NOMO-1 treated with DMSO at 0.1 percent for 48 hours (cell line): ENCODE measurements around the gene ASH1L.
"Not testable (repeated sequence)": the region's sequence is repeated elsewhere in the genome, so short reads cannot be mapped to it uniquely, and the experiment has no call there.

Source experiments
- DNase-seq: peaks from one replicate; lab custom pipeline; 2025; ENCODE audit not compliant: unreplicated experiment; lab: John Stamatoyannopoulos, UW

The ASH1L gene

DNA sequence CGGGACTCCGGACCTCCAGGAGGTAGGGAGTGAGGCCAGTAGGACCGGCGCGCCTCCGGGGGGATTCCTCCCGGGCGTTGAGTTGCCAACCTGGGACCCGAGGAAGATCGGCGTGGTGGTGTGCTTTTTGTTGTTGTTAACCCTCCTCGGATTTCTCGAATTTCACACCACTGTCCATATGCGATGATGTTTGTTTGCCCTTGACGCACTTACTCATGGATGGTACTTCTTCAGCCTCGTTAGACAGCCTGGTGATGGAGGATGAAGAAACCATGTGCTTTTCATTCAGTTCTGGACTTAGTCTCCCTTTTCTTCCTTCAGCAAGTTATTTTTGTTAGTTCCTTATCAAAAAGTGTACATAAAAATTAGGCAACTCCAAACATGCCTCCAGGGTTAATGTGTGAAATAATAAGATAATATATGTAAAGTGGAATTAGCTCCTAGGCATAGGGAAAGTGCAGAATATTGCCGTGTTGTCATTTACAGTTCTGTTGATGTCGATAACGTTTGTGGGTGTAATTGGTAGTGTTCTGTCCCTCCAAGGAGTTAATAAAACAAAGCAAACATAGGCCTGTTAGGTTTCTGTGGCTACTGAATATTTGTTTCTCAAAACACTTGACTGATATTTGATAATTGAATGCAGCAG, 897 bp upstream of the ASH1L start:
- peak; percentile 17 for DNase-seq

DNA sequence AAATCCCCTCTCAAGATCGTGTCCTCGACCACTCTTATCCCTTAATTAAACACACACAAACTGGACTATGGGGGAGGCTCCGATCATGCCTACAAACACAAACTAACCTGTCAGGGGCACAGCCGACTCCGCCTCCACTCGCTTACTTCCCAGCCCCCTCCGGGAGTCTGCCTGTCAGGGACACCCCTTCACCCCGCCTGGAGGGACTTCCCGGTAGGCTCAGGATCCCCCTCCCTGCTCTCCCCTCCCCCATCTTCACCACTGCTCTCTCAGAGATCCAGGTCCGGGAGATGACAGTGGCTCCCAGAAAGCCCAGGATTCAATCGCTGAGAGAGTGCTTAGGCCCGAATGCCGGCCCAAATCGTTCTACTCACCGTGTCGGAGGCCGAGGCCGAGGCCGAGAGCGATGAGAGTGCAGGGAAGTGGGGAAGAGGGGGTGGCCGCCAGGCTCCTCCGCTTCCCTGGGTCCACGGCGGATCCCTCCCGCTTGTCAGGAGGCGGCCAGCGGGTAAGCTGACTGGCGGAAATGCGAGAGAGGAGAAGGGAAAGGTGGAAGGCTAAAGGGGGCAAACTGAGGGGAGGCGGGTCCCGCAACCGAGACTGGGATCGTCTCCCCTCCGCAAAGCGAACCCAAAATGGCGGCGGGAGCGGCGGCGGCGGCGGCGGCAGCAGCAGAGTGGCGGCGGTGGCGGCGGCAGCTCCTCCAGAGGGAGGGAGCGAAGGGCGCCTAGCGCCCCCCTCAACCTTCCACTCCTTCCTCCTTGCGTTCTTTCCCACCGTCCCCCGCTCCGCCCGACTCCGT, 623 bp downstream of the ASH1L start:
- DNase-seq, result peak; percentile 6

DNA sequence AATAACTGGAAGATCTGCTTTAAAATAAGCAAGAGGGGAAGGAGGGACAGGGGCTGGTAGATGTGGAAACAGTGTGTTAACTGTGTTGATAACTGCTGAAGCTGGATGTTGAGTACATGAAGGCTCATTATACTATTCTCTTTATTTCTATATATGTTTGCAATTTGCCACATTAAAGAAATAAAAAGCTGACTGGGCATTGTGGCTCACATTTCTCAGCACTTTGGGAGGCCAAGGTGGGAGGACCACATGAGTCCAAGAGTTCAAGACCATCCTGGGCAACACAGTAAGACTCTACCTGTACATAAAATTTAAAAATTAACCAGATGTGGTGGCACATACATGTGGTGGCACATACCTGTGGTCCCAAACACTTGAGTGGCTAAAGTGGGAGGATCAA, 6.7 kb downstream of the ASH1L start:
- DNase-seq, result no peak

DNA sequence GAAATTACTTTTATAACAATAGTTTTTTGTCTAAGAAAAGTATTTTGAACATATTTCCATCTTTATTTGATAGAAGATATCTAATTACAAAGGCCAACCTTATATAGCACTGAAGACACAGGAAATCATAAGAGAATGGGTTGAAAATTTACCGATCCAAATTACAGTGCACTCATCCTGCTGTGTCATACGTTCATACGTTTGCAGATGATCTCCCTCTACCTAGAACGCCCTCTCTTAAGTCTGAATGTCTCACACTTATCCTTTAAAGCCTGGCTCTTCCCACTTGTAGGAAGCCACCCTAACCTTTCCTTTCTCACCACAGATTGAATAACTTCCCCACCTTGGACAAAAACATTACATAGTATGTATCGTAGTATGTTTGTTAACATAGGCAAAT, 9.3 kb downstream of the ASH1L start:
- no peak for DNase-seq

DNA sequence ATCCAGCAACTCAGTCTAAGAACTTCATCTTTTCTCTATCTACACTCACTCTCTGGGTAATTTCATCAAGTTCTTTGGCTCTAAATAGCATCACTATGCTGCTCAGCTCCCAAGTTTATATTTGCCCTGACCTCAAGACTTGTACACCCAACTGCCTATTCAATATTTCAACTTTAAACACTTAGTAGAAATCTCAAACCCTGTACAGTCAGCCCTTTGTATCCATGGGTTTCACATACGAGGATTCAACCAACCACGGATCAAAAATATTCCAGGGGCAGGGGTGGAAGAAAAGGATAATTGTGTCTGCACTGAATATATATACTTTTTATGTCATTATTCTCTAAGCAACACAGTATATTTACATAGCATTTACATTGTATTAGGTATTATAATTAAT, 13.9 kb downstream of the ASH1L start:
- DNase-seq, result no peak

DNA sequence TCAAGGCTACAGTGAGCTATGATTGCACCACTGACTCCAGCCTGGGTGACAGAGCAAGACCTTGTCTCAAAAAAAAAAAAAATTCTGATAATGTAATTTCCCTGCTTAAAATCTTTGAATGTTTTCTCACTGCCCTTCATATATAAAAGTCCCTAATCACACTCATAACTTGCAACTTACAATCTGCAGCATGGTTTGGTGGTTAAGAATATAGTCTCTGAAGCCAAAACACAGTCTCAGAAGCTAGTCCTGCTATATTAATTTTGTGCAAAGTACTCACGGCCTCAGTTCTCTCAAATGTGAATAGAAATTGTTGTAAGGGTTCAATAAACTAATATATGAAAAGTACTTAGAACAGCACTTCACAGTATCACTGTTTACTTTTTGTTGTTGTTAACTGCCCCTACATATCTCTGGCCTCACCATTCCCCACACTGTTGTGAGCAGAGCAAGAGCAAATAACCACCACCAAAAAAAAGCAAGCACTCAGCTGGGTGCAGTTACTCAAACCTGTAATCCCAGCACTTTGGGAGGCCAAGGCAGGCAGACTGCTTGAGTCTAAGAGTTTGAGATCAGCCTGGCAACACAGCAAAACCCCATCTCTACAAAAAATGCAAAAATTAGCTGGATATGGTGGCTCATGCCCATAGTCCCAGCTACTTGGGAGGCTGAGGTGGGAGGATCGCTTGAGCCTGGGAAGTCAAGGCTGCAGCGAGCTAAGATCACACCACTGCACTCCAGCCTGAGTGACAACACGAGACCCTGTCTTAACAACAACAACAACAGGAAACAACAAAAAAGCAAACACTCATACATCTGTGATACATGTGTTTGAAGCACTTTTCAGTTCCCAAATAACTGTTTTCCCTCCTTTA, 22.4 kb downstream of the ASH1L start:
- no peak for DNase-seq

DNA sequence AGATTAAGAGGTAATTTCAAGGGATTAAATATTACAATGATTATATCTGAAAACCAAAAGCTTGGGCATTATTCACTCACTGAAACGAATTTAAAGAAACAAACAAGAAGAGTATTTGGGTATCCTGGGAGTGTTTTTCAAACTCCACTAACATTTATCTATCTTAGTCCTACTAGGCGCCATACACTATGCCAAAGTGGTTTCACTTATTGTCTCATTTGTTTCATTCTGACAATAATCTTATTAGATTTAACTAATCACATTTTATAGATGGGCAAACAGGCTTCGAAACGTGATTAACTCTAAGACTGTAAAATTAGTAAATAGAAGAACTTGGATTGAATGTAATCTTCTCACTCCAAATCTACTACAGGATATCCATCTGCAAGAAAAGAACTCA, 25.4 kb downstream of the ASH1L start:
- no peak for DNase-seq

DNA sequence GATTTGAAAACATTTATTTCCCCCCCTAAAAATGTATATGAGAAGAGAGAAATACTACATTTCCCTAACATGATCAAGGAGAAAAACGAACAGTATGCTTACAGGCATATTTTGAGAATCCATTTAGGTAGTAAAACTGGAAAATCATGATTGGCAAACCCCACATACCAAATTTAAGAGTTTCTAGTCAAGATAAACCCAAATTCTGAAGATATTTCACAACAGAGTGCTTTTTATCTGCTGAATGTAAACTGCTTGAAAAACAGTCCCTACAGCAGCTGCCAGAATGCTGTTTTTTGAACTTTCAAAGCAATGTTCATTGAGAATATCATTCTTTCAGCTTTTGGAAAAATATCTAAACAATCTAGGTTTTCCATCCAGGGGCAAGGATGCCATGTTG, 31.0 kb downstream of the ASH1L start:
- DNase-seq, result no peak

DNA sequence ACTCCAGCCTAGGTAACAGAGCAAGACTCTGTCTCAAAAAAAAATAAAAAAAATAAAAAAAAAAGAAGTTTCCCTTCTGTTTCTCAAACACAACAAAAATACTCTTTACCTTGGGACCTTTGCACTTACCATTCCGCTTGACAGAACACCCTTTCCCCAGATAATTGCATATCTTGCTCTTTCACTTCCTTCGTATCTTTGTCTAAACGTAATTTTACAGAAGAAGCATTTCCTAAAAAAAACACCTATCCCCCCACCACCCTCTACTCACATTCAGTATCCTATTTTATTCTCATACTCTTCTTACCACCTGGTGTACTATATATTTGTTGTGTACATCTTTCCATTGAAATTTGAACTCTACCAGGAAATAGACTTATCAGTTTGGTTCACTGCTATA, 32.7 kb downstream of the ASH1L start:
- peak; percentile 46 for DNase-seq

DNA sequence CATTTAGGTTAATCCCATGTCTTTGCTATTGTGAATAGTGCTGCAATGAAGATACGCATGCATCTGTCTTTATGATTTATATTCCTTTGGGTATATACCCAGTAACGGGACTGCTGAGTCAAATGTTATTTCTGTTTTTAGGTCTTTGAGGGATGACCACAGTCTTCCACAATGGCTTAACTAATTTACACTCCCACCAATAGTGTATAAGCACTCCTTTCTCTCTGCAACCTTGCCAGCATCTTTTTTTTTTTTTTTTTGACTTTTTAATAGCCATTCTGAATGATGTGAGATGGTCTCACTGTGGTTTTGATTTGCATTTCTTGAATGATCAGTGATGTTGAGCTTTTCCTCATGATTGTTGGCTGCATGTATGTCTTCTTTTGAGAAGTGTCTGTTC, 33.5 kb downstream of the ASH1L start:
- no peak for DNase-seq

DNA sequence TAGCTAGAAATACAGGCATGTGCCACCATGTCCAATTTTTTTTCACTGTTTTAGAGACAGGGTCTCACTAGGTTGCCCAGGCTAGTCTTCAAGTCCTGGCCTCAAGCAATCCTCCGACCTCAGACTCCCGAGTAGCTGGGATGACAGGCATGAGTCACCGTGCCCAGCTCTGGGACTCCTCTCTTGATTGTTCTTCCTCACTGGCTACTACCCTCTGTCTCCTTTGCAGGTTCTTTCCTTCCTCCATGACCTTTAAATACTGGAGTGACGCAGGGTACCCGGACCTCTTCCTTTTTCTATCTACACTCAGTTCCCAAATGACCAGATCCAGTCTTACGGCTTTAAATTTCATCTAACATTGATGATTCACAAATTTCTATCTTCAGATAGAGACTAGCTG, 34.9 kb downstream of the ASH1L start:
- DNase-seq, result no peak

DNA sequence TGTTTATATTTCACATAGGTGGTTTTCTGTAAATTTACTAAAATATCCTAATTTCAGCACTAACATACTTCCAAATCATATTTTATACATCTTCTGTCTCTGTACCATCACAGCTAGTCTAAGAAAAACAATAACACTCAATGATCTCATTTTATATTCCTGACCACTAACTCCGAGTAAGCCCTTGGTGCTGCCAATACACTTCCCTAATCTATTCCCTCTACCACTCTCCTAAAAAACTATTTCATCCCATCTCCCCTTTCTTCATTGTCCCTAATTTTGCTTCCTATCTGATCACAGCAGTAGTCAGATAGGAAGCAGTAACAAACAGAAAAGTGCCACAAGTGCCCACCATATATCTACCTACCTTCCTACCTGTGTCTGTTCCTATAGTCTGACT, 36.2 kb downstream of the ASH1L start:
- DNase-seq, result no peak

DNA sequence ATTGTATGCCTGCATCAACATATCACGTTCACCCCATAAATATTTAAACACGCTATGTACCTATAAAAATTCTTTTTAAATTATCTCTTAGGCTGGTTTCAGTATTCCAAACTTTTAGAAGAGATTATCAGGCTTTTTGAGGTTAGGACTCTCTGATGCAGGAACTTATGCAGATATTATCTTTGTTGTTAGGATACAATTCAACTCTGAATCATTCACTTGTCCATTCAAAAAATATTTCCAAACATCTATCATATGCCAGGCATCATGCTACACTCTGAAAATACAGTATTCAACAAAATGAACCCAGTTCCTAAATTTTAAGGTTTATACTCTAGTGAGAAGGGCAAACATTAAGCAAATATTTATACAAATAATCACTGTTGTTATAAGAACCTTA, 40.5 kb downstream of the ASH1L start:
- DNase-seq, result no peak

DNA sequence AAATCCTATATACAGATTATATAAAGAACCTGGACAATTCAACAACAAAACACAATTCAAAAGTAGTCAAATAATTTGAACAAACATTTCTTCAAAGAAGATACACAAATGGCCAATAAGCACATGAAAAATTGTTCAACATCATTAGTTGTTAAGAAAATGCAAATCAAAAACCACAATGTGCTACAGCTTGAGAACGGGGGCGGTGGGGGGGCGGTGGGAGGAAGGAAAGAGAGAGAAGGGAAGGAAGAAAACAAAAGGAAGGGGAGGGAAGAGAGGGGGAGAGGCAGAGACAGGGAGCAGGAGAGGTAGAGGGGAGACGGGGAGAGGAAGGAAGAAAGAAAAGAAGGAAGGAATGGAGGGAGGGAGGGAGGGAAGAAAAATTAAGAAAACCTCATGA, 44.1 kb downstream of the ASH1L start:
- DNase-seq, result no peak

DNA sequence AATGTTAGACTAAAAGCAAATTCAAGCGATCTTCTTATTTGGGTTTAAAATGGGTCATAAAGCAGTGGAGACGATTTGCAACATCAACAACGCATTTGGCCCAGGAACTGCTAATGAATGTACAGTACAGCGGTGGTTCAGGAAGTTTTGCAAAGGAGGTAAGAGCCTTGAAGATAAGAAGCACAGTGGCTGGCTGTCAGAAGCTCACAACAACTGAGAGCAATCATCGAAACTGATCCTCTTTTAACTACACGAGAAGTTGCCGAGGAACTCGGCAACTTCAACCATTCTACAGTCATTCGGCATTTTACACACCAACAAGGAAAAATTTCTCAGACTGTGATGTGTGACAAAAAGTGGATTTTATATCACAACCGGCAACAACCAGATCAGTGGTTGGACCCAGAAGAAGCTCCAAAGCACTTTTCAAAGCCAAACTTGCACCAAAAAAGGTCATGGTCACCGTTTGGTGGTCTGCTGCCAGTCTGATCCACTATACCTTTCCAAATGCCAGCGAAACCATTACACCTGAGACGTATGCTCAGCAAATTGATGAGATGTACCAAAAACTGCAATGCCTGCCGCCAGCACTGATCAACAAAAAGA, 47.9 kb downstream of the ASH1L start:
- no peak for DNase-seq

DNA sequence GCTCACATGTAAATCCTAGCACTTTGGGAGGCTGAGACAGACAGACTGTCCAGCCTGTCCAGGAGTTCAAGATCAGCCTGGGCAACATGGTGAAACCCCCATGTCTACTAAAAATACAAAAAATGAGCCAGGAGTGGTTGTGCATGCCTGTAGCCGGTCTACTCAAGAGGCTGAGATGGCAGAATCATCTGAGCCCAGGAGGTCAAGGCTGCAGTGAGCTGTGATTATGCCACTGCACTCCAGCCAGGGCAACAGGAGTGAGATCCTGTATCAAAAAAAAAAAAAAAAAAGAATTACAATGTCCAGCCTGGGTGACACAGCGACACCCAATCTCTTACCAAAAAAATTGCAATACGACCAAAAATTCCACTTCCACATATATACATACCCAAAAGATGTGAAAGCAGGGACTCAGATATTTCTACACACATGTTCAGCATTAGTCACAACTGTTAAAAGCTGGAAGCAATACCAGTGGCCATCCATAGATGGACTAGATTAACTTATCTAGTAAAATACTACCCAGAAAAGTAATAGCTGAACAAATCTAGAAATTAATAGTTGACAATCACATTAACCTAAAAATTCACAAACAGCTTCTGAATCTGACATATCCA, 49.2 kb downstream of the ASH1L start:
- no peak for DNase-seq

DNA sequence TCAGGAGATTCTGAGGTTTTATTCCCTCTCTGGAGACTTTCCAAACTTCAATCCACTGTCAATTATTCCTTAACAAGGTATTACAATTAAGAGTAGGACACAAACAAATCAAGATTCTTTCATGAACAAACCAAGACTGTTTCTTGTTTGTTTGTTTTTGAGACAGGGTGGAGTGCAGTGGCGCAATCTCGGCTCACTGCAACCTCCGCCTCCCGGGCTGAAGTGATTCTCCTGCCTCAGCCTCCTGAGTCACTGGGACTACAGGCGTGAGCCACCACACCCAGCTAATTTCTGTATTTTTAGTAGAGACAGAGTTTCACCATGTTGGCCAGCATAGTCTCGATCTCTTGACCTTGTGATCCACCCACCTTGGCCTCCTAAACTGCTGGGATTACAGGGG, 51.2 kb downstream of the ASH1L start:
- DNase-seq, result not testable (repeated sequence)

DNA sequence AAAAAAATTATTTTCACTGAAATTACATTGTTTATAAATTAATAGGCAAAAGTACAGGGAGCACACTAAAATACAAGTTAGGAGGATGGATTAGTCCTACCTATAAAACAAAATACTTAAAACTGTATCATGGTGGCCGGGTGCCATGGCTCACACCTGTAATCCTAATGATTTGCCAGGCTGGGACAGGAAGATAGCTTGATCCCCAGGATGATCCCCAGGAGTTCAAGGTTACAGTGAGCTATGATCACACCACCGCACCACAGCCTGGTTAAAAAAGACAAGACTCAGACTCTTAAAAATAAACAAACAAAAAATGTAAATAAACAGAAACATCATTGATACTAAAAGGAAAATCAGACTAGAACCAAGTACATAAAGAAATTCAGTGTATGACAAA, 53.5 kb downstream of the ASH1L start:
- no peak for DNase-seq

DNA sequence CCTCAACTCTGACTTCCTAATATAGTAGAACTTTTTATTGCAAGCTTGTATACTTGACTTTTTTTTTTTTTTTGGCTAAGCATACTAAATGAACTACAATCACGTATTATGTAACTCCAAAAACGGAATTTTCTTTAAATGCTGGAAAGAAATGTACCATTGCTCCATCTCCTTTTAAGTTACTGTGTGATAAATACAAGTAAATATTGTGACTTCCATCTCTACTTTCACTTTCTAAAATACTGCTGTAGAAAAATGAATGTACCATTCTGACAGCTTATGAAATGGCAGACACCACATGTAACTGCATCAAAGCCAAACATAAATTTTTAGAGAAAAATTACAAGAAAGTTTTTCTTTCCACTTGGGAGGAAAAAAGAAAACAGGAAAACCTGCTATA, 54.7 kb downstream of the ASH1L start:
- no peak for DNase-seq

DNA sequence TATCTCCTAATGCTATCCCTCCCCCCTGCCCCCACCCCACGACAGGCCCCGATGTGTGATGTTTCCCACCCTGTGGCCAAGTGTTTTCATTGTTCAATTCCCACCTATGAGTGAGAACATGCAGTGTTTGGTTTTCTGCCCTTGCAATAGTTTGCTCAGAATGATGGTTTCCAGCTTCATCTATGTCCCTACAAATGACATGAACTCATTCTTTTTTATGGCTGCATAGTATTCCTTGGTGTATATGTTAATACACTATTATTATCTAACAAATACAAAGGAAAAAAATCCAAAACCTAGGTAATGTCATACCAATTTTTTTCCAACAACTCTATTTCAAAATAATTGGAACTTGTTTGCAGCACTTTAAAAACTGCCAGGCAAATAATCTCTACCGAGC, 56.6 kb downstream of the ASH1L start:
- DNase-seq, result not testable (repeated sequence)

DNA sequence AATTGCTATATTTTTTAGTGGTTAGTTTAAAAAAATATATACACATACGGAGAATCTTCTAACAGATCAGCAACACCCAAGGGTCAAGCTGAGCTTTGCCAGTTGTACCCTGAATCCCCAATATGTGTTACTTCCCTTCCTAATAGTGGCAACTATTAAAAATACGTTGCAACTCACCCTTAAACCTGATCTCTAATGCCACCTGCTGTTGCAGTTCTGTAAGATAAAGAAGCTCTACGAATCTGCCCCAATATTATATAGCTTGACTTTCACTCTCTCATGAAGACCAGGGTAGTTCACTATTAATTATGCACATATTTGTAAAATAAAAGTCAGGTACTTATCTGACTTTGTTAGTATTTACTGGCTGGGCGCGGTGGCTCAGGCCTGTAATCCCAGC, 58.4 kb downstream of the ASH1L start:
- peak; percentile 33 for DNase-seq
